Left kidney (tissue), 2 donors: ENCODE measurements around the gene VARS1. TPM values are rescaled to one million over a fixed set of nuclear protein-coding genes. Genes with fewer than 3 reads are reported as not detected.
"Not testable (repeated sequence)": the region's sequence is repeated elsewhere in the genome, so short reads cannot be mapped to it uniquely, and the experiment has no call there.

Source experiments
- DNase-seq: peaks from one replicate; pipeline ENCODE4 v3.0.0-alpha.2; 2013
- polyA plus RNA-seq: library from polyadenylated mRNA; unstranded; fragments of 120-200 nt; gene quantifications from one replicate; pipeline ENCODE4 v1.2.1, GENCODE V29; 2013; ENCODE audit not compliant: insufficient read length

VARS1 gene
- polyA plus RNA-seq, 1 donor, result 69.7 TPM

GRCh38 chr6:31794866-31795615, 511 bp downstream of the VARS1 start:
- DNase-seq, result no peak

- DNase-seq, result no peak
Observed at GRCh38 chr6:31794294-31794865, 1.2 kb downstream of the VARS1 start.

- DNase-seq, result not testable (repeated sequence)
Observed at GRCh38 chr6:31793927-31794245, 1.7 kb downstream of the VARS1 start.

GRCh38 chr6:31792761-31793171, 2.8 kb downstream of the VARS1 start:
- no peak for DNase-seq

GRCh38 chr6:31792090-31792374, 3.5 kb downstream of the VARS1 start:
- DNase-seq, result no peak

GRCh38 chr6:31791324-31792089, 4.0 kb downstream of the VARS1 start:
- DNase-seq, result peak; percentile 76

GRCh38 chr6:31785475-31785874, 10.1 kb downstream of the VARS1 start:
- no peak for DNase-seq

- no peak for DNase-seq
Observed at GRCh38 chr6:31784098-31784925, 11.2 kb downstream of the VARS1 start.

- no peak for DNase-seq
Observed at GRCh38 chr6:31782126-31782855, 13.3 kb downstream of the VARS1 start.

GRCh38 chr6:31781244-31782125, 14.1 kb downstream of the VARS1 start:
- DNase-seq, result no peak

GRCh38 chr6:31780507-31781243, 14.9 kb downstream of the VARS1 start:
- DNase-seq, result no peak

- DNase-seq, result no peak
Observed at GRCh38 chr6:31779908-31780307, 15.6 kb downstream of the VARS1 start.

GRCh38 chr6:31778999-31779885, 16.3 kb downstream of the VARS1 start:
- no peak for DNase-seq

- no peak for DNase-seq
Observed at GRCh38 chr6:31778193-31778592, 17.4 kb downstream of the VARS1 start.

- no peak for DNase-seq
Observed at GRCh38 chr6:31777667-31778050, 17.9 kb downstream of the VARS1 start.

- peak; percentile 86 for DNase-seq
Observed at GRCh38 chr6:31776989-31777666, 18.4 kb downstream of the VARS1 start, which contains the start of gene VWA7. VWA7 (minus strand) TSS chr6:31777328; CDS start chr6:31776779, 549 bp downstream.

- DNase-seq, result no peak
Observed at GRCh38 chr6:31776485-31776988, 19.0 kb downstream of the VARS1 start.
